Stimulated activated memory B cell treated with anti-CD40 and anti-IgM and Interleukin-4, amounts not matched to agents 10 μg/mL and 1 μg/mL and 100 μg/mL, for 72 hours (primary cell): ENCODE measurements around the gene INSC.

Experiments used
- ATAC-seq: fragments of 150-1000 bp; cut with Tn5 transposase; 2 replicates; pipeline ENCODE4 v1.10.0; 2021
- H3K27ac Mint-ChIP-seq: one replicate; pipeline ENCODE4 v1.8.0; 2022; ENCODE audit warnings: mild to moderate bottlenecking, mixed read lengths
- H3K27me3 Mint-ChIP-seq: one replicate; pipeline ENCODE4 v1.8.0; 2022; ENCODE audit warnings: mixed read lengths
- H3K36me3 Mint-ChIP-seq: one replicate; pipeline ENCODE4 v1.8.0; 2022; ENCODE audit warnings: mixed read lengths
- H3K4me1 Mint-ChIP-seq: one replicate; pipeline ENCODE4 v1.8.0; 2022; ENCODE audit warnings: mixed read lengths
- H3K4me3 Mint-ChIP-seq: one replicate; pipeline ENCODE4 v1.8.0; 2022; ENCODE audit warnings: mild to moderate bottlenecking, moderate library complexity, mixed read lengths
- H3K9me3 Mint-ChIP-seq: one replicate; pipeline ENCODE4 v1.8.0; 2022; ENCODE audit warnings: mixed read lengths

Gene INSC

GRCh38 chr11:15150507-15150906 is 35.8 kb downstream of the INSC start:
- Mint-ChIP-seq H3K36me3 (no peaks in the 10 kb centered on the region), H3K4me3 (no peak overlapping the region), H3K27ac (no peak overlapping the region), H3K27me3 (no peaks in the 10 kb centered on the region), H3K4me1 (peaks cover 34% of the 10 kb centered on the region), H3K9me3 (no peaks in the 10 kb centered on the region)
- peak; percentile 34 for ATAC-seq

GRCh38 chr11:15153231-15153630 is 38.5 kb downstream of the INSC start:
- H3K27ac Mint-ChIP-seq = no peak overlapping the region
- H3K4me1 Mint-ChIP-seq = peaks cover 34% of the 10 kb centered on the region
- no peak overlapping the region for H3K4me3 Mint-ChIP-seq
- ATAC-seq = no peak
- H3K36me3 Mint-ChIP-seq = no peaks in the 10 kb centered on the region
- no peaks in the 10 kb centered on the region for H3K27me3 Mint-ChIP-seq
- H3K9me3 Mint-ChIP-seq = no peaks in the 10 kb centered on the region

- no peaks in the 10 kb centered on the region for H3K9me3 Mint-ChIP-seq
- no peak overlapping the region for H3K27ac Mint-ChIP-seq
- H3K27me3 Mint-ChIP-seq = no peaks in the 10 kb centered on the region
- H3K4me1 Mint-ChIP-seq = peaks cover 3% of the 10 kb centered on the region
- H3K36me3 Mint-ChIP-seq = no peaks in the 10 kb centered on the region
- no peak overlapping the region for H3K4me3 Mint-ChIP-seq
- no peak for ATAC-seq
Measured at GRCh38 chr11:15157181-15157580, 42.5 kb downstream of the INSC start.

GRCh38 chr11:15157606-15158137 is 42.9 kb downstream of the INSC start:
- H3K4me1 Mint-ChIP-seq = no peaks in the 10 kb centered on the region
- ATAC-seq = no peak
- H3K27ac Mint-ChIP-seq = no peak overlapping the region
- H3K9me3 Mint-ChIP-seq = no peaks in the 10 kb centered on the region
- H3K27me3 Mint-ChIP-seq = no peaks in the 10 kb centered on the region
- no peaks in the 10 kb centered on the region for H3K36me3 Mint-ChIP-seq
- no peak overlapping the region for H3K4me3 Mint-ChIP-seq

GRCh38 chr11:15158351-15159015 is 43.8 kb downstream of the INSC start:
- Mint-ChIP-seq H3K4me1 (no peaks in the 10 kb centered on the region), H3K4me3 (no peak overlapping the region), H3K27ac (no peak overlapping the region), H3K36me3 (no peaks in the 10 kb centered on the region), H3K27me3 (no peaks in the 10 kb centered on the region), H3K9me3 (no peaks in the 10 kb centered on the region)
- no peak for ATAC-seq

- peaks cover 3% of the 10 kb centered on the region for H3K27me3 Mint-ChIP-seq
- no peaks in the 10 kb centered on the region for H3K36me3 Mint-ChIP-seq
- H3K4me3 Mint-ChIP-seq = no peak overlapping the region
- ATAC-seq = peak; percentile 57
- H3K27ac Mint-ChIP-seq = no peak overlapping the region
- H3K9me3 Mint-ChIP-seq = no peaks in the 10 kb centered on the region
- no peaks in the 10 kb centered on the region for H3K4me1 Mint-ChIP-seq
Measured at GRCh38 chr11:15159085-15159484, 44.4 kb downstream of the INSC start.

GRCh38 chr11:15161790-15162189 is 47.1 kb downstream of the INSC start:
- no peaks in the 10 kb centered on the region for H3K9me3 Mint-ChIP-seq
- no peaks in the 10 kb centered on the region for H3K4me1 Mint-ChIP-seq
- H3K27me3 Mint-ChIP-seq = peaks cover 17% of the 10 kb centered on the region
- no peak for ATAC-seq
- no peak overlapping the region for H3K27ac Mint-ChIP-seq
- no peak overlapping the region for H3K4me3 Mint-ChIP-seq
- H3K36me3 Mint-ChIP-seq = no peaks in the 10 kb centered on the region

GRCh38 chr11:15163136-15163535 is 48.4 kb downstream of the INSC start:
- ATAC-seq = no peak
- no peak overlapping the region for H3K4me3 Mint-ChIP-seq
- H3K27me3 Mint-ChIP-seq = peaks cover 17% of the 10 kb centered on the region
- H3K27ac Mint-ChIP-seq = no peak overlapping the region
- no peaks in the 10 kb centered on the region for H3K9me3 Mint-ChIP-seq
- no peaks in the 10 kb centered on the region for H3K4me1 Mint-ChIP-seq
- no peaks in the 10 kb centered on the region for H3K36me3 Mint-ChIP-seq

GRCh38 chr11:15166204-15166603 is 51.5 kb downstream of the INSC start:
- no peak overlapping the region for H3K27ac Mint-ChIP-seq

GRCh38 chr11:15169815-15170551 is 55.3 kb downstream of the INSC start:
- no peaks in the 10 kb centered on the region for H3K4me1 Mint-ChIP-seq
- H3K4me3 Mint-ChIP-seq = no peak overlapping the region
- H3K9me3 Mint-ChIP-seq = no peaks in the 10 kb centered on the region
- H3K36me3 Mint-ChIP-seq = no peaks in the 10 kb centered on the region
- no peak for ATAC-seq
- no peak overlapping the region for H3K27ac Mint-ChIP-seq
- peaks cover 23% of the 10 kb centered on the region for H3K27me3 Mint-ChIP-seq

More at GRCh38 chr11:15166204-15166603, 51.5 kb downstream of the INSC start:
- Mint-ChIP-seq H3K9me3 (no peaks in the 10 kb centered on the region), H3K27me3 (peaks cover 17% of the 10 kb centered on the region), H3K4me1 (no peaks in the 10 kb centered on the region), H3K4me3 (no peak overlapping the region), H3K36me3 (no peaks in the 10 kb centered on the region)
- ATAC-seq = no peak

GRCh38 chr11:15170698-15171097 is 56.0 kb downstream of the INSC start:
- ATAC-seq = no peak
- no peak overlapping the region for H3K4me3 Mint-ChIP-seq
- peaks cover 23% of the 10 kb centered on the region for H3K27me3 Mint-ChIP-seq
- H3K4me1 Mint-ChIP-seq = no peaks in the 10 kb centered on the region
- H3K36me3 Mint-ChIP-seq = no peaks in the 10 kb centered on the region
- no peaks in the 10 kb centered on the region for H3K9me3 Mint-ChIP-seq
- H3K27ac Mint-ChIP-seq = no peak overlapping the region

- ATAC-seq = no peak
- Mint-ChIP-seq H3K4me3 (no peak overlapping the region), H3K27me3 (peaks cover 26% of the 10 kb centered on the region), H3K9me3 (no peaks in the 10 kb centered on the region), H3K36me3 (no peaks in the 10 kb centered on the region), H3K27ac (no peak overlapping the region), H3K4me1 (no peaks in the 10 kb centered on the region)
Measured at GRCh38 chr11:15171956-15172355, 57.2 kb downstream of the INSC start.

GRCh38 chr11:15175831-15176230 is 61.1 kb downstream of the INSC start:
- peak; percentile 28 for ATAC-seq
- H3K9me3 Mint-ChIP-seq = no peaks in the 10 kb centered on the region
- no peak overlapping the region for H3K4me3 Mint-ChIP-seq
- H3K27me3 Mint-ChIP-seq = peaks cover 52% of the 10 kb centered on the region
- no peaks in the 10 kb centered on the region for H3K36me3 Mint-ChIP-seq
- no peaks in the 10 kb centered on the region for H3K4me1 Mint-ChIP-seq
- no peak overlapping the region for H3K27ac Mint-ChIP-seq

- Mint-ChIP-seq H3K9me3 (no peaks in the 10 kb centered on the region), H3K4me3 (no peak overlapping the region), H3K27me3 (peaks cover 48% of the 10 kb centered on the region), H3K36me3 (no peaks in the 10 kb centered on the region), H3K4me1 (no peaks in the 10 kb centered on the region), H3K27ac (no peak overlapping the region)
- ATAC-seq = no peak
Measured at GRCh38 chr11:15176646-15177163, 62.0 kb downstream of the INSC start.

GRCh38 chr11:15177491-15177890 is 62.8 kb downstream of the INSC start:
- H3K4me1 Mint-ChIP-seq = no peaks in the 10 kb centered on the region
- no peaks in the 10 kb centered on the region for H3K9me3 Mint-ChIP-seq
- ATAC-seq = no peak
- H3K27me3 Mint-ChIP-seq = peaks cover 40% of the 10 kb centered on the region
- no peak overlapping the region for H3K4me3 Mint-ChIP-seq
- H3K27ac Mint-ChIP-seq = no peak overlapping the region
- no peaks in the 10 kb centered on the region for H3K36me3 Mint-ChIP-seq

GRCh38 chr11:15178214-15178613 is 63.5 kb downstream of the INSC start:
- no peaks in the 10 kb centered on the region for H3K9me3 Mint-ChIP-seq
- no peak overlapping the region for H3K4me3 Mint-ChIP-seq
- H3K27ac Mint-ChIP-seq = no peak overlapping the region
- no peaks in the 10 kb centered on the region for H3K36me3 Mint-ChIP-seq
- no peak for ATAC-seq
- H3K27me3 Mint-ChIP-seq = peaks cover 35% of the 10 kb centered on the region
- H3K4me1 Mint-ChIP-seq = no peaks in the 10 kb centered on the region
